GM19452 (cell line): ENCODE data around the gene C10orf71.

Experiments used
- ATAC-seq: cut with Tn5 transposase; IDR thresholded peaks from one replicate; pipeline ENCODE4 v1.9.1; 2021; ENCODE audit not compliant: unreplicated experiment

C10orf71 gene

DNA sequence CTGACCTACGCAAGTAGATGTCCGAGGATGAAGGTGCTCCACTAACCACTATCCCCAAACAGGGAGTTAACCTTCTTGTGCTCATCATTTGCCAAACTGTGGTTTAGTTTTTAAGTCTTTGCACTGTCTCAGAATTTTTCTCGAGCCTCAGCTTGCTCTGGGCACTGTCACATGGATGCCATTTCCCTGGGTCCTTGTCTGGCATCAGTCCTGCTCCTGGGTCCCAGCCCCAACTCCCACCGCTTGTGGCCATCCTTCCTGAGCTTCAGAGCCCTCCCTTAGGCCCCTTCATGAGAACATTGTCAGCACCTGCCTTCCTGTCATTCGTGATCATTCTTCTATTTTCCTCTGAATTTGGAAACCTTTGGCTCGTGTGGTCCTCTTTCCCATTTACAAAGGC, 33.8 kb downstream of the C10orf71 start:
- no peak for ATAC-seq

DNA sequence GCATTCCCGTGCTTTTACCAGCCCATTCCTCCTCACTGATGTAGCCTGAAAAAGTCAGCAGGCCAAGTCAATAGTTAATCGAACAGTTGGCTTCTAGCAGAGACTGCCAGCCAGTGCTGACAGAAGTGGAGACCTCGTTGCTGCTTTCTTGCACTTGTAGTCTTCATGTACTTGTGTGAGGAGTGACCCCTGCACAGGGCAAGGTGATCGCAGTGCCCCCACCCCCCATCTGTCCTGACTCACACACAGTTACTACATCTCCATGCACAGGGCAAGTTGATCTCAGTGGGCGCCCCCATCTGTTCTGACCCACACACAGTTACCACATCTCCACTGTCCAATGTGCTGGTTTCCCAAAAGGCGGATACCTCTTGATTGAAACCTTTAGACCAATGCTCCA, 34.2 kb downstream of the C10orf71 start:
- no peak for ATAC-seq

DNA sequence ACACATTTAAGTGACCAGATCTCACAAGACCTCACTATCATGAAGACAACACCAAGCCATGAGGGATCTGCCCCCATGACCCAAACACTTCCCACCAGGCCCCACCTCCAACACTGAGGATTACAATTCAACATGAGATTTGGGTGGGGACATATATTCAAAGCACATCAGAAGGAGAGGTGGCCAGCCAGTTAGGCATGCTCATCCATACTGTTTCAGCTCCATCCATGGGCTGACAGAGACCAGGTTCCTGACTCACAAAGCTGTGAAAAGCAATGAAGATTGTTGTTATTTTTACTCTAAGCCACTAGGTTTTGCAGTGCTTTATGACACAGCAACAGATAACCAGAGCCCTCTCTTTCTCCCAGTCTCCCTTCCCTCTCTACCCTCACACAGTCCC, 36.0 kb downstream of the C10orf71 start:
- no peak for ATAC-seq

DNA sequence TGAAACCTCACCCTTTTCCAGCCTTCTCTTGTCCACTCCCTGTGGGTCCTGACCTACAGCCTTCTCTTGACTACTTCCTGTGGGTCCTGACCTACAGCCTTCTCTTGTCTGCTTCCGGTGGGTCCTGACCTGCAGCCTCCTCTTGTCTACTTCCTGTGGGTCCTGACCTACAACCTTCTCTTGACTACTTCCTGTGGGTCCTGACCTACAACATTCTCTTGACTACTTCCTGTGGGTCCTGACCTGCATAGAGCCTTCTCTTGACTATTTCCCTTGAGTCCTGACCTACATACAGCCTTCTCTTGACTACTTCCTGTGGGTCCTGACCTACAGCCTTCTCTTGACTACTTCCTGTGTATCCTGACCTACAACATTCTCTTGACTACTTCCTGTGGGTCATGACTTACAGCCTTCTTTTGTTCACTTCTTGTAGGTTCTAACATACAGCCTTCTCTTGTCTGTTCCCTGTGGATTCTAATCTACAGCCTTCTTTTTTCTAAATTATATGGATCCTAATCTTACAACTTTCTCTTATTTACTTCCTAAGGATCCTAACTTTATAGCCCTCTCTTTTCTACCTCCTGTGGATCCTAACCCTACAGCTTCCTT, 36.5 kb downstream of the C10orf71 start:
- no peak for ATAC-seq

DNA sequence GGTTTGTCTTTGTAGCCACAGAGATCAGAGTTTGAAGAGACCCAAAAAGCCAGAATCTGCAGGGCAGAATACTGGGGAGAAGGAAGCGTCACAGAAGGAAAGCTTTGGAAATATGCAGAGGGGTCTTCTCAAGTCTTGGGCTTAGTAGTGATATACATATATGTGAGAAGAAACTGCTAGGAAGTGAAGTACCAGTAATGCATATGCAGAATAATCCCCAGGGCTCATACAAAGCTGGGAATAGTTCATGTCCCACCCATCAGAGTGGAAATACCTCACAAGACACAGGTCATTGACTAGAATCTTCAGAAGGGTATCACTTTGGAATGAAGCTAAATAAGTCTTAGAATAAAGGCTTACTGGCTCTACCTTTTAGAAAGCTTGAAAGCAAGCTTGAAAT, 39.6 kb downstream of the C10orf71 start:
- ATAC-seq, result no peak

DNA sequence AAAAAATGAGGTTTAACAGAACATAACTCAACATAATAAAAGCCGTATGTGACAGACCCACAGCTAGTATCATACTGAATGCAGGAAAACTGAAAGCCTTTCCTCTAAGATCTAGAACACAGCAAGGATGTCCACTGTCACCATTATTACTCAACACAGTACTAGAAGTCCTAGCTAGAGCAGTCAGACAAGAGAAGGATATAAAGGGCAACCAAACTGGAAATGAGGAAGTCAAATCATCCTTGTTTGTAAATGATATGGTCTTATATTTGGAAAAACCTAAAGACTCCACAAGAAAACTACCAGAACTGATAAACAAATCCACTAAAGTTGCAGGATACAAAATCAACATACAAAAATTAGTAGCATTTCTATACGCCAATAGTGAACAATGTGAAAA, 45.9 kb downstream of the C10orf71 start:
- ATAC-seq, result no peak

DNA sequence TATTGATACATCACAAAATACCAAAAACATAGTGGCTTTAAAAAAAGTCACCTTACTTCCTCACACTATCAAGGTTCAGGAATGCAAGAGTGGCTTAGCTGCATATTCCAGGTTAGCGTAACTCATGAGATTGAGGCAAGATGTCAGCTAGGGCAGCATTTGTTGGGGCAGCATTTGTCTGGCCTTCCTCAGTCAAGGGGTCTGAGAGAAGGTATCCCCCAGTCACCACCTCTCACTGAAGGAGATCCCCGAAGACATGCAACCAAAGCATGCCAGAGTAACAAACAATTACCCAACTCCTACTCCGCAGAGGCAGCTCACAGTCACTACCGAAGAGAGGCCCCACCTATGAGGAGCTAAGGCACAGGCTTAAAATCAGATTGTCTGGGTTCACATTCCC, 48.4 kb downstream of the C10orf71 start:
- no peak for ATAC-seq

DNA sequence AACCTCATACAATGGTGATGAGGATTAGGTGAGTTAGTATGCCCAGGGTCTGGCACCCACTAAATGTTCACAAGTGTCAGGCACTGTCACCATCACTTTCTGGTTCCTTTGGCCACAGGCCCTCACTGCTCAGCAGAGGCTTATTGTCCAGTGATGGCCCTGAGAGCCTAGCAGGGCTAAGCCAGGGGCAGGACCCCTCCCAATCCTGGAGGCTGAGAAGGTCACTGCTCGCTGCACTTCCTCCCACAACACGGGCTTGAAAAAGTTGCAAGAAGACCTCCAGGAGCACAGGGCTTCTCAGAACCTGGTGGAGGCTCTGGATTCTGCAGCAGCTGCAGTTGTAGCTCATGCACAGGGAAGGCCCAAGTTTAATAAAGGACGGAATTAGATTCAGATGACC, 48.9 kb downstream of the C10orf71 start:
- ATAC-seq, result no peak

DNA sequence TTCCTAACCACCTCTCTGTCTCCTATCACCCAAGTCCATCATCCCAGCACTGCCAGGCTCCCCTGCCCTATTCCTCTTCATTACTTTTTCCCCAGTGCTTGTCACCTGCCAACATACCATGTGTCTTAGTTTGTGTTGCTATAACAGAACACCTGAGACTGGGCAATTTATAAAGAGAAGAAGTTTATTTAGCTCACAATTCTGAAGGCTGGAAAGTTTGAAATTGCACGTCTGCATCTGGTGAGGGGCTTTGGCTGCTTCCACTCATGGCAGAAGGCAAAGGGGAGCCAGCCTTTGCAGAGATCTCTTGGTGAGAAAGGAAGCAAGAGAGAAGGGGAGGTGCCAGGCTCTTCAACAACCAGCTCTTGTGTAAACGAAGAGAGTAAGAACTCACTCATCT, 49.6 kb downstream of the C10orf71 start:
- no peak for ATAC-seq

DNA sequence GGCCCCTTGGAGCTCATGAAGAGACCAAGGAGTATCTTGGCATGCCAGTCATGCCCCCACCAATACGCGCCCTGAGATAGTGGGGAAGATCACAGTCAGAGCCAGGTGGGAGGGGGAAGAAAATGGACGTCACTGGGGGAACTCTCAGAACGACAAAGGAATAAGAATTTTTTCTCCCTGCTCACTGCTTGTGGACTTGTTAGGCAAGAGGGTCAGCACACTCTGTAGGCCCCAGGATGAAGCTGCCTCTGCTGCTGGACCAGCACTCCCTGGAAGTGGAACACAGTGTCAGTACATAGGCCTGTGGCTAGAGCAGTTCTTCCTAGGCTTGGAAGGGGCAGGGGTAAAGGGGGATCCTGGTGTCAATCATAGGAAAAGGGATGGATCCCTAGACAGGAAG, 50.4 kb downstream of the C10orf71 start:
- no peak for ATAC-seq

DNA sequence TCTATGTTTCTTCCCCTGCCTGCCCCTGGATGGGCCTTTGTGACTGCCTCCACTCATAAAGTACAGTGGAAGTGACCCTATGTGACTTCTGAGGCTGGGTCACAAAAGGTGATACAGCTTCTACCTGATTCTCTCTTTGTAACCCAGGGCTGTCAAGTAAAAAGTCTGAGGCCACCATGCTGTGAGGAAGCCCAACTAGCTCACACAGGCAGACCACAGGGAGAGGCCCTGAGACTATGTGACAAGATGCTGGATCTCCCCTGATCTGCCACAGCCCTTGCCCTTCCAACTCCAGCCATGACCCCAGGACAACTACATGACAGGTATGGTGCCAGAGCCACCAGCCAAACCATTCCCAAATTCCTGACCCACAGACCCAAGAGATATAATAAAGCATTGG, 51.2 kb downstream of the C10orf71 start:
- no peak for ATAC-seq

DNA sequence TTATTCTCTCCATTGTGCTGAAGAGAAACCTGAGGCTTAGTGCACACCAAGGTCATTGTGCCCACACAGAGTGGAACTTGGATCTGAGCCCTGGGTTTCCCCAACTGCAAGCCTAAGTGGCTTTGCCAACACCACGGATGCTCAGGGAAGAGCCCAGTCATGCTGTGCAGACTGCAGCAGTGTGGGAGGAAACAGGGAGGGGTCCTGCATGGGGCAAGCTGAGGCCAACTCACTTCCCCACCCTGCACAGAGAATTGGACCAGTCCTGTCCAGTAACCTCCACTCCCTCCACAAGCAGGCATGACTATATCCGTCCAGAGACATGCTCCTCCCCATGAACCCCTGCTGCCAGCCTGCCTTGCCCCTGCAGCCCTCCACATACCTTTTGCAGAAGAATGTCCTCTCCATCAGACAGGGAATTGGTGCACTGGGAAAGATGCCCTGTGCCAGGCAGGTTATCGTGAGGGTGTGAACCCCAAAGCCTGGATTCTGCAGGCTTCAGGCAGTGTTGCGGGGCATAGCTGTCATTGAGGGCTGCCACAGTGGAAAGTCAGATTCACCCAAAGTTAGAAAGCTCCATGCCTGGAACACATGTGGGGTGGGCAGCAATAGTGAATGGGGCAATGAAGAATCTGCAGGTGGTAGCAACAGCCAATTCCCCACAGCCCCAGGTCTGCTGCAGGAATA, 52.0 kb downstream of the C10orf71 start:
- no peak for ATAC-seq

DNA sequence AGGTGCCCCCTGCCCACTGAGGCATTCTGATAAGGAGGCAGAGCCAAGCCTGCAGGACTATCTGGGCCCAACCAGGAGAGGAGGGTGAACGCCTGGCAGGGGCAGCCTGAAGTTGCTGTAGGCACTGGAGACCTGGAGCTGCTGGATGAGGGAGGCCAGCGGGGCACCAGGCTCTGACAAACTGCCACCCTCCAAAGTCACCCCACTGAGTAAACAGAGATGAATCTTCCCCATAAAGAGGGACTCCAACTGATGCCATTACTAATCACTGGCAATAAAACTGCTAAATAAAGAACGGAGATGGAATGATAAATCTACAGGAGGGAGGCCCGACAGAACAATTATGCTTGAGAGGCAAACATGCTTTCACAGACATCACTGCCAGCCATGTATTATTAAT, 52.7 kb downstream of the C10orf71 start:
- no peak for ATAC-seq

DNA sequence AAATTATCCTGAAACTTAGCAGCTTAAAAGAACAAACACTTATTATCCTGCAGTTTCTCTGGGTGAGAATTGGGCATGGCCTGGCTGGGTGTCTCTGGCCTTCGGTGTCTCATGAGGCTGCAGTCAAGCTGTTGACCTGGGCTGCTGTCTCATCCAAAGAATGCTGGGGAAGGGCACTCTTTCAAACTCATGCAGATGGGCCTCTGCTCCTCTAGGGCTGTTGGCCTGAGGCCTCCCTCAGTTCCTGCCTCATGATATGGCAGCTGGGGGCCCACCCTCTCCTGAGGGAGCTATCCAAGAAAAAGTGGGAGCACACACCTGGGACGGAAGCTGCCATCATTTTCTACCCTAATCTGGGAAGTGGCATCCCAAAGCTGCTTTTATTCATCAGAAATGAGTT, 53.4 kb downstream of the C10orf71 start:
- no peak for ATAC-seq

DNA sequence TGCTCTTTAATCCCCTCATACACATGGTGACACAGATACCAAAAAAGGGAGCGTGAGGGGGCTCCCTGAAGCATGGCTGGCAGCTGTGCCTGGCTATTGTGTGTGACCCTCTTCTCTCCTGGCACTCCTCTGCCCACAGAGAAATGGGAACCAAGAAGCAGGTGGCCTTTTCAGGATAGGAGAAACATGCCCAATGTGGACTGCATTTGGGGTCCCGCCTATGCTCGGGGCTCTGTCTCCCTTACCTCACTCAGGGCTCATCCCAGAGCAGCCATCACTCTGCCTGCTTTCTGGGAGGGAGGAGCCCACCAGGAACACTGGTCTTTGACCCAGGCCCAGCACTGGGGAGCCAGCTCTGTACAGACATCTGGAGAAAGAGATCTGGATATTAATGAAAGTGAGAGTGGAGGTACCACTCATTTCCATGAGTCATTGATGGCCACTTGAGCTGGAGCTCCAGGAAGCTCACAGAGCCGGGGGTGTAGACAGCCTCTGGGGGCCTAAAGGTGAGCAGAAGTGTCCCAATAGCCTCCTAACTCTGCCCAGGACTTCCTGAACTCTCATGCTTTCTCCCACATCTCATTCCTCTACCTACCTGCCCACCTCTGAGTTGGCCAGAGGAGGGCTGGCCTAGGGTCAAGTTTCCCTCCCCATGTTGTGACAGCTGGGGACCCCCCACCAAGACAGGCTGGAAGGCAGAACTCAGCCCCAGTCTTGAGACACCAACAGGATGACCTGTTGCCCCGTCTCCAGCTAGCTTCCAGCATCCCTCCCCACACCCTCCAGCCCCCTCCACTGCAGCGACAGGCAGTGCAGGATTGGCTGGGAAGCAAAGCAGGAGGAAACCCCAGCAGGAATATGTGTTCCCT, 54.3 kb downstream of the C10orf71 start:
- no peak for ATAC-seq

DNA sequence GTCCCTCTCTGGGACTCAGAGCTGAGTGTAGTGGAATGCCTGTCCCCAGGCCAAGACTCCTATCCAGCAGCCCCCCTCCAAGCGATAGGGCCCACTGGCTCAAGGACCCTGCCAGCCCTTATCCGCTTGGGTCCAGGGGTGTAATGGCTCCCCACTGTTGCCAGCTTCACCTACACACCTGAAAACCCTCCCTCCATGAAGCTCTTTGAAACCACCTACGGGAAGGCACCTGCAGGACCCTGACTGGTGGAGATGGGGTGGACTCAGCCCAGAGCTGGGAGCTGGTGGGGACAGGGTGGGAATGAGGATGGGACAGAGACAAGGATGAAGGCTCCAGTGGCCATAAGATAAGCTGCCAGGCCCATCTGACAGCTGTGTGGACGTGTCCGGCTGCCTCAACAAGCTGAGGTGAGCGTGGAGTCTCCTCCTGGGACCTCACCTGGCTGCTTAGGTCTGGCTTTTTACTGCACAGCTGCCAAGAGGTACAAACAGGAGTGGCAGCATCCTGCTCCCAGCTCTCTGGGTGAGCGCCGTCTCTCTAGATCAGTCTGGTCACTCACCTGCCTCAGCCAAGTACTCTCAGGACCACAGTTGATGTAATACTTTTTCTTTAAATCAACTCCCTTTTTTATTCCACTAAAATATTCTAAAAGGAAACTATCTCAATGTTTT, 55.1 kb downstream of the C10orf71 start:
- no peak for ATAC-seq

DNA sequence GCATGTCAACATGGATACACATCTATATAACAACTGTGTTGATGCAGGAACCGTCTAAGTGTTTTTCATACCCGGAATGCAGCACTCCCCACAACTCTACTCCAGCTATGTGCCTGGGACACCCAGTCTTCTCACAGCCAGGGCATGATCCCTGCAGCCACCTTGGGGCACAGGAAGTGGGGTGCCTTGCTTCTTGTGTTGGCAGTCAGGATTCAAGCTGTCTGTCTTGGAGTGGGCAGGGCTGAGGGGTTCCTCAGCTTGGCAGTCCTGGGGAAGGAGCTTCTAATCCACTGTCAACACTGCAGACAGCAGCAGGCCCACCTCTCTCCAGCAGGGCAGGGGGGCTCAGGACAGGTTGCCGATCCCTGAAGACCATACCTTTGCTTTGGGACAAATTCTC, 55.6 kb downstream of the C10orf71 start:
- no peak for ATAC-seq

DNA sequence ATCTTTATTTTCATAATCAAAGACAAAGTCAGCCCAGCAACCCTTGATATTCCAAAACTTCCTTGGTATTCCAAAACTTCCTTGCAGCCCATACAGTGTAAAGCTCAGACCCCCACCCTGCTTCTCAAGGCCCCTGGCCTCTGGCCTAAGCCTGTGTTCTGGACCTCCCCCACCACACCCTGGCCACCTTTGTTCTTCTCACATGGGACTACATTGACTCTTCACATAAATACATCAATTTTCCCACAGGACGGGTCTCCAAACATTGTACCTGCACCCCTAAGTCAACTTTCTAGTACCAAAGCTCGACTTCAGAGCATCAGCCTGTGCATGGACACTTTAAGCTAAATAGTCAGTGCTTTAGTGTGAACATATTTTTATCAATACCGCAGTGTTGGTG, 56.3 kb downstream of the C10orf71 start:
- ATAC-seq, result no peak

DNA sequence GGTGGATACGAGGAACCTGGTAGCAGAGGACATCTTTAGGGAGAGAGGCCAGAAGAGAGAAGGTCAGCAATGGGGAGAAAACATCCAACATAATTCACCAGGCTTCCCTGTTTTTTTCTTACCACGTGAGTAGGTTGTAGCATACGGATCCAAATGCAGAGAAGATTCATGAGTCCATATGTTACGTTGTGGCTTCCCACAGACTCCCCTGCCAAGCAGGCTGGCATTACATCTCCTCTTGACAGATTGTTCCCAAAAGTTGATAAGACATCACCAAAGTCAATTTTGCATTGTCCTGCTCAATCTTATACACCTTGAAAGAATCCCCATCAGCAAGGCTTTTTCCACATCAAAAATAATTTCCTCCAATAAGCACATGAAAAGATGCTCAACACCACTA, 57.2 kb downstream of the C10orf71 start:
- ATAC-seq, result no peak

DNA sequence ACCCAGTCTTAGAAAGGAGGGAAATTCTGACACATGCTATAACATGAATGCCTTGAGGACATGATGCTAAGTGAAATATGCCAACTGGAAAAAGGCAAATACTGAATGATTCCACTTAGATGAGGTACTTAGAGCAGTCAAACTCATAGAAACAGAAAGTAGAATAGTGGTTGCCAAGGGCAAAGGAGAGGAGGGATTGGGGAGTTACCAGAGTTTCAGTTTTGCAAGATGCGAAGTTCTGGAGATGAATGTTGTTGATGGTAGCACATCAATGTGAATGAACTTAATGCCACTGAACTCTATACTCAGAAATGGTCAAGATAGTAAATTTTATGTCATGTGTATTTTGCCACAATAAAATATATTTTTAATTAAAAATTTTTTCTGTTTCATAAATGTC, 58.0 kb downstream of the C10orf71 start:
- ATAC-seq, result no peak

DNA sequence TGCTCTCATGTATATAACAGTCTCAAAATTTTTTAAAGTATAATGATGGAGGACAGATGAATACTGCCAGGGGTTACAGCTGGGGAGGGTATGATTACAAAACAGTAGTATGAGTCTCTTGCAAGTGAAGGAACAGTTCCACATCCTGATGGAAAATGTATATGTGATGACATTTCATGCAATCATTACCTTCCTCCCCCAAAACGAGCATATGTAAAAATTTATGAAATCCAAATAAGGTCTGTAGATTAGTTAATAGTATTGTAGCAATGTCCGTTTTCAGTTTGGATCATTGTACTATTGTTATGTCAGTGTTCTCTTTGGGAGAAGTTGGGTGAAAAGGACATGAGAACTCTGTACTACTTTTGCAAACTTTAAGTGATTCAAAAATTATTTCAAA, 58.9 kb downstream of the C10orf71 start:
- no peak for ATAC-seq
